RKO (cell line): Measurements from ENCODE around the gene HCFC1.

Source experiments
- DNase-seq: peaks from one replicate; pipeline ENCODE4 v3.0.0-alpha.2; 2016; ENCODE audit warnings: low spot score

HCFC1 gene

GRCh38 chrX:153973127-153974002, 1.7 kb upstream of the HCFC1 start:
- DNase-seq, result no peak

GRCh38 chrX:153972368-153973126, 929 bp upstream of the HCFC1 start, which contains the start of gene TMEM187:
TMEM187 (plus strand) TSS chrX:153972754; CDS start chrX:153982063, 9,309 bp downstream.
- peak; percentile 93 for DNase-seq

GRCh38 chrX:153971124-153971449, 531 bp downstream of the HCFC1 start:
- DNase-seq, result peak; percentile 87

- DNase-seq, result peak; percentile 59
Observed at GRCh38 chrX:153970357-153971123, 1.1 kb downstream of the HCFC1 start.

- DNase-seq, result peak; percentile 56
Observed at GRCh38 chrX:153969904-153970356, 1.7 kb downstream of the HCFC1 start.

- peak; percentile 30 for DNase-seq
Observed at GRCh38 chrX:153969125-153969903, 2.3 kb downstream of the HCFC1 start.

- no peak for DNase-seq
Observed at GRCh38 chrX:153968754-153969124, 2.9 kb downstream of the HCFC1 start.

GRCh38 chrX:153968255-153968654, 3.4 kb downstream of the HCFC1 start:
- no peak for DNase-seq

- DNase-seq, result no peak
Observed at GRCh38 chrX:153967536-153968224, 3.9 kb downstream of the HCFC1 start.

GRCh38 chrX:153966841-153967535, 4.6 kb downstream of the HCFC1 start:
- DNase-seq, result peak; percentile 30

GRCh38 chrX:153966283-153966688, 5.3 kb downstream of the HCFC1 start:
- no peak for DNase-seq

- no peak for DNase-seq
Observed at GRCh38 chrX:153965406-153965805, 6.2 kb downstream of the HCFC1 start.

GRCh38 chrX:153964105-153964504, 7.5 kb downstream of the HCFC1 start:
- DNase-seq, result no peak

GRCh38 chrX:153963546-153963945, 8.1 kb downstream of the HCFC1 start:
- DNase-seq, result no peak

GRCh38 chrX:153961292-153961691, 10.3 kb downstream of the HCFC1 start:
- no peak for DNase-seq

GRCh38 chrX:153960786-153961185, 10.8 kb downstream of the HCFC1 start:
- DNase-seq, result no peak

GRCh38 chrX:153960077-153960476, 11.5 kb downstream of the HCFC1 start:
- DNase-seq, result no peak

GRCh38 chrX:153959649-153960048, 12.0 kb downstream of the HCFC1 start:
- no peak for DNase-seq

- no peak for DNase-seq
Observed at GRCh38 chrX:153958605-153959004, 13.0 kb downstream of the HCFC1 start.

- no peak for DNase-seq
Observed at GRCh38 chrX:153957224-153957623, 14.4 kb downstream of the HCFC1 start.
